Keratinocyte (primary cell): ENCODE results near the gene FHIT. TPM values are rescaled to one million over a fixed set of nuclear protein-coding genes. Genes with fewer than 3 reads are reported as not detected.

Experiments
- DNase-seq: peaks from one replicate; pipeline ENCODE4 v3.0.0-alpha.2; 2011; ENCODE audit warnings: low read depth, missing footprints, low spot score
- FAIRE-seq: peaks from 2 replicates; lab custom pipeline; 2011; peaks lifted over from hg19 to GRCh38; lab: Jason Lieb, UNC
- H2AFZ ChIP-seq: 2 replicates; pipeline ENCODE4 v1.6.0; 2012; ENCODE audit warnings: low read length, control low read depth, inconsistent platforms; ENCODE audit not compliant: control insufficient read depth
- H3K27ac ChIP-seq: 2 replicates; pipeline ENCODE4 v1.5.1; 2011; ENCODE audit warnings: low read length; ENCODE audit not compliant: control insufficient read depth, insufficient read depth
- H3K27me3 ChIP-seq: 3 replicates; pipeline ENCODE4 v1.6.0; 2011; ENCODE audit warnings: low read length; ENCODE audit not compliant: control insufficient read depth, insufficient read depth; ENCODE audit errors: extremely low read depth
- H3K36me3 ChIP-seq, 2 experiments: 2 replicates in 1 of 2; 3 replicates in 1 of 2; pipeline ENCODE4 v1.5.1; 2011; ENCODE audit warnings: low read length in 2 of 2, mild to moderate bottlenecking in 1 of 2; ENCODE audit not compliant: control insufficient read depth in 2 of 2, insufficient read depth in 2 of 2; ENCODE audit errors: extremely low read depth in 1 of 2
- H3K4me1 ChIP-seq: 3 replicates; pipeline ENCODE4 v1.5.1; 2011; ENCODE audit warnings: low read length; ENCODE audit not compliant: control insufficient read depth, insufficient read depth; ENCODE audit errors: extremely low read depth
- H3K4me2 ChIP-seq: 3 replicates; pipeline ENCODE4 v1.6.0; 2011; ENCODE audit warnings: low read depth, low read length; ENCODE audit not compliant: control insufficient read depth, insufficient read depth; ENCODE audit errors: extremely low read depth
- H3K4me3 ChIP-seq, 3 experiments: fragments of 200-600 bp in 1 of 3; sonication (generic) in 1 of 3; 2 replicates in 2 of 3; 3 replicates in 1 of 3; pipeline ENCODE4 v1.5.1; 2011 to 2016; ENCODE audit warnings: low read length in 3 of 3, mild to moderate bottlenecking in 3 of 3, control low read depth in 2 of 3, inconsistent platforms in 1 of 3, low read depth in 1 of 3, mixed read lengths in 1 of 3, mixed run types in 1 of 3, moderate library complexity in 1 of 3; ENCODE audit not compliant: control insufficient read depth in 2 of 3, insufficient read depth in 2 of 3; ENCODE audit errors: extremely low read depth in 1 of 3
- H3K79me2 ChIP-seq: 2 replicates; pipeline ENCODE4 v1.6.0; 2012; ENCODE audit warnings: low read length; ENCODE audit not compliant: control insufficient read depth, insufficient read depth
- H3K9ac ChIP-seq: 3 replicates; pipeline ENCODE4 v1.6.0; 2011; ENCODE audit warnings: low read length; ENCODE audit not compliant: control insufficient read depth, insufficient read depth; ENCODE audit errors: extremely low read depth
- H3K9me1 ChIP-seq: 3 replicates; pipeline ENCODE4 v1.6.0; 2011; ENCODE audit warnings: low read length; ENCODE audit not compliant: control insufficient read depth, insufficient read depth; ENCODE audit errors: extremely low read depth
- H3K9me3 ChIP-seq: 2 replicates; pipeline ENCODE4 v1.5.1; 2012; ENCODE audit warnings: low read depth, low read length; ENCODE audit not compliant: control insufficient read depth
- H4K20me1 ChIP-seq: 3 replicates; pipeline ENCODE4 v1.6.0; 2011; ENCODE audit warnings: low read length; ENCODE audit not compliant: control insufficient read depth, insufficient read depth; ENCODE audit errors: extremely low read depth
- EZH2 ChIP-seq: IDR thresholded peaks from one replicate; pipeline ENCODE4 v1.6.1; 2012; ENCODE audit warnings: inconsistent platforms, mild to moderate bottlenecking, low read length, moderate library complexity
- dilution Hi-C: fragments of 300-500 bp; cut with MboI; formaldehyde crosslinking; loops from one replicate; pipeline ENCODE4 v1.7.0; 2020; ENCODE audit warnings: low sequenced_read_pairs; ENCODE audit not compliant: extremely low pct_ligation_motif_present
- polyA plus RNA-seq, 5 experiments: library from polyadenylated mRNA; depleted of rRNA in 3 of 5; stranded (reverse) in 3 of 5; stranded (forward) in 1 of 5; unstranded in 1 of 5; fragments of >200 nt; gene quantifications; 1 replicate in 1 of 5; 2 replicates in 3 of 5; 3 replicates in 1 of 5; pipeline versions ENCODE4 v1.2.1 to v1.2.3, GENCODE V29; 2011 to 2012; ENCODE audit warnings: missing spikeins in 2 of 5, low read depth in 1 of 5, low replicate concordance in 1 of 5
- TF ChIP-seq, protein P1 (sequence below), 3 experiments: IDR thresholded peaks in 1 of 3; conservative IDR thresholded peaks in 1 of 3; optimal IDR thresholded peaks in 1 of 3; 2 replicates in 2 of 3; 3 replicates in 1 of 3; pipeline versions ENCODE3 to v1.5.1; 2011; ENCODE audit warnings: low read length in 3 of 3, mild to moderate bottlenecking in 3 of 3, moderate library complexity in 2 of 3, control low read depth in 1 of 3, inconsistent platforms in 1 of 3; ENCODE audit not compliant: insufficient read depth in 2 of 3; ENCODE audit errors: extremely low read depth in 1 of 3

Gene FHIT
- polyA plus RNA-seq, 1 donor (not counting 4 experiments of a cell fraction or from before 2014, with no cell fraction given) = 2.2 TPM

DNA sequence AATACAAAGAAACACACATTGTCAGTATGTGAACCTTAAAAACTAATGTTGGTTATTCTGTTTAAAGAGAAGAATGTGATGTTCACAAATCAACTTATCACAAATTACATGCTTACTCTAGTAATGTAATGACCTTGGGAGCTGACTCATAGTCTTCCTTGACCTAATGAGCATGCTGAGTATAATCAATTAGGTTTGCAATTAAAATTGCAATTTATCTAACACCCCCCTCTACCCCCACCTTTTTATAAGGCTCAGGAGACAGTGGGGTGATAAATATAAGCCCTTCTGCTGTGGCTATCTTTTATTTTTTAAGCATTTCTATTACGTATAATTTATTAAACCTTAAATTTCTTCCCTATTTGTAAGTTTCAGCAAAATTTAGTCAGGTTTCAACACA, 1253.7 kb downstream of the FHIT start:
- dilution Hi-C loops = no loop called here
- H3K4me2 ChIP-seq = no peak overlapping the region
- no peak overlapping the region for H2AFZ ChIP-seq
- H3K4me3 ChIP-seq = no peak overlapping the region
- no peaks in the 10 kb centered on the region for H3K4me1 ChIP-seq
- no peaks in the 10 kb centered on the region for H3K27me3 ChIP-seq
- FAIRE-seq = no peak
- TF ChIP-seq, protein P1, sequence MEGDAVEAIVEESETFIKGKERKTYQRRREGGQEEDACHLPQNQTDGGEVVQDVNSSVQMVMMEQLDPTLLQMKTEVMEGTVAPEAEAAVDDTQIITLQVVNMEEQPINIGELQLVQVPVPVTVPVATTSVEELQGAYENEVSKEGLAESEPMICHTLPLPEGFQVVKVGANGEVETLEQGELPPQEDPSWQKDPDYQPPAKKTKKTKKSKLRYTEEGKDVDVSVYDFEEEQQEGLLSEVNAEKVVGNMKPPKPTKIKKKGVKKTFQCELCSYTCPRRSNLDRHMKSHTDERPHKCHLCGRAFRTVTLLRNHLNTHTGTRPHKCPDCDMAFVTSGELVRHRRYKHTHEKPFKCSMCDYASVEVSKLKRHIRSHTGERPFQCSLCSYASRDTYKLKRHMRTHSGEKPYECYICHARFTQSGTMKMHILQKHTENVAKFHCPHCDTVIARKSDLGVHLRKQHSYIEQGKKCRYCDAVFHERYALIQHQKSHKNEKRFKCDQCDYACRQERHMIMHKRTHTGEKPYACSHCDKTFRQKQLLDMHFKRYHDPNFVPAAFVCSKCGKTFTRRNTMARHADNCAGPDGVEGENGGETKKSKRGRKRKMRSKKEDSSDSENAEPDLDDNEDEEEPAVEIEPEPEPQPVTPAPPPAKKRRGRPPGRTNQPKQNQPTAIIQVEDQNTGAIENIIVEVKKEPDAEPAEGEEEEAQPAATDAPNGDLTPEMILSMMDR (optimal IDR thresholded peaks at IDR 0.05 in 1 of 3, IDR thresholded peaks at IDR 0.05 in 1 of 3, conservative IDR thresholded peaks at IDR 0.05 in 1 of 3; ENCODE audit: extremely low read depth in 1 of 3, insufficient read depth in 2 of 3, low read length in 3 of 3) = no peak
- TF ChIP-seq EZH2 = no peak
- no peaks in the 10 kb centered on the region for H3K9me1 ChIP-seq
- no peaks in the 10 kb centered on the region for H3K36me3 ChIP-seq
- no peak for DNase-seq
- H4K20me1 ChIP-seq = no peaks in the 10 kb centered on the region
- H3K9ac ChIP-seq = no peak overlapping the region
- no peak overlapping the region for H3K27ac ChIP-seq
- H3K9me3 ChIP-seq = no peaks in the 10 kb centered on the region
- no peaks in the 10 kb centered on the region for H3K79me2 ChIP-seq

DNA sequence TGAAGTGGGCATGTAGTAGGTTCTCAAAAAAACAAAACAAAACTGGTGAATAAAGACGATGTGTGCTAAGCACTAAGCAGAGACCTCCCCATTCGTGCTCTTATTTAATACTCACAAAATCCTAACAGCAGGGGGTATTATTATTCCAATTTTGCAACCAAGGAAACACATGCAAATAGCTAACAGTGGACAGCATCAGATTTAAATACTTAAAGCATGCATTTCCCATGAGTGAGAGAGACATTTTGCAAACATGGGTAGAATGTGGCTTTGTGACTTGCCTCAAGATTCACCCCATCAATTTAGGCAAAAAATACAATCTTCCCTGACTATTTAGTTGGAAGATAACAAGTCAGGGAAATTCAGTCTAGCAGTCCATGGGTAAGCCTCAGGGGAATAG, 1255.2 kb downstream of the FHIT start:
- Histone ChIP-seq H3K4me2 (no peak overlapping the region), H3K4me1 (no peaks in the 10 kb centered on the region), H3K27me3 (no peaks in the 10 kb centered on the region), H3K9me3 (no peaks in the 10 kb centered on the region), H3K4me3 (no peak overlapping the region), H3K79me2 (no peaks in the 10 kb centered on the region), H4K20me1 (no peaks in the 10 kb centered on the region), H3K36me3 (no peaks in the 10 kb centered on the region), H3K9me1 (no peaks in the 10 kb centered on the region), H3K9ac (no peak overlapping the region), H2AFZ (no peak overlapping the region), H3K27ac (no peak overlapping the region)
- dilution Hi-C loops = no loop called here
- DNase-seq (no peak), FAIRE-seq (no peak)
- TF ChIP-seq, protein P1 (optimal IDR thresholded peaks at IDR 0.05 in 1 of 3, IDR thresholded peaks at IDR 0.05 in 1 of 3, conservative IDR thresholded peaks at IDR 0.05 in 1 of 3; ENCODE audit: extremely low read depth in 1 of 3, insufficient read depth in 2 of 3, low read length in 3 of 3) = no peak
- TF ChIP-seq EZH2 = no peak
